A172 (cell line): ENCODE measurements around the gene TMPRSS6. TPM values are rescaled to one million over a fixed set of nuclear protein-coding genes. Genes with fewer than 3 reads are reported as not detected.

ENCODE experiments used
- DNase-seq: peaks from one replicate; pipeline ENCODE4 v3.0.0-alpha.2; 2015; ENCODE audit warnings: low spot score
- total RNA-seq: library from RNA; depleted of rRNA; stranded (reverse); fragments of >200 nt; shearing (Covaris generic); gene quantifications from 2 replicates; pipeline ENCODE4 v1.2.3, GENCODE V29; 2014; rRNA removed

The TMPRSS6 gene
- not detected in 2 replicates for total RNA-seq

DNA sequence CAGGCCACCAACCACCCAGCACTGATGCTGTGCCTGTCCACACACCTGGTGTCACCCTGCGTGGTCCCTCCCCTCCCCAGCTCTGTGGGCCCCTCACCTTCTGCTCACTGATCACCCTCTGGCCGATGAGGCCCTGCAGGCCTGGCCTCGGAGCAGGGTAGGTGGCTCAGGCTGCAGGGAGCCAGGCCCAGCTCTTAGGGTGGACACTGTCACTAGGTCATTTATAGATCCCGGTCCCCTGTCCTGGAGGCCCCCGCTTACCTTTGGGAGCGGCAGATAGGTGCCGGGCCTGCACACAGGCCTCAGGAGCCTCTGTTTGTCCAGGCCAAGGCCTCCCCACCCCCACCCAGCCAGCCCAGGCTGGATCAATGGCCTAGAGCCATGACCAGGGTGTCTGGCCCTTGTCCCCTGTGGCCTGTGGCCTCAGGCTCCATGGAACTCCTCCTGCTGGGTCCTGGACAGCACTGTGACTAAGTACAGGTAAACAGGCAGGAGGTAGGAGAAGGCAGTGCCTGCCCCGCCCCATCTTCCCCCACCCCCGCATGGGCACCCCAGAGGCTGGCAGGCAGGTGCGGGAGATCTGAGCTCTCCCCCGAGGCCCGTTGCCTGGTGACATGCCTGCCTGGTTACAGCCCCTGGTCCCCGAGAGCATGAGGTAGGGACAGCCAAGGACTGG is at the start of gene TMPRSS6:
Gene TMPRSS6 (minus strand): TSS at position 472 of the 676 bp plus-strand sequence. CDS start 6,296 bp downstream, outside the sequence.
- no peak for DNase-seq

DNA sequence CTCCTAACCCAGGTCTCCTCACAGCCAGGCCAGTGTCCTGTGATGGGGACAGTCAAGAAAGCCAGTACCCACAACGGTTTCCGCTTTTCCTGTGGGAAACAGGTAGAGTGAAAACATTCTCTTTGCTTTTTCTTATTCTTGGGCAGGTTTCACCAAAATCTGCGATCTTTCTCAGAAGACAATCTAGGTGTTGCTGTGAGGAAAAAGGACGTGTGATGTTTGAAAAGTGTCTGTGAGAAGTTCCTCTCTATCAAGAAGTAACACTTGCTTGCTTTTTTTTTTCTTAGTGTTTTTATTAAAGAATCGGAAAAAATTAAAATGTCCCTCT is 49.4 kb upstream of the TMPRSS6 start:
- no peak for DNase-seq

DNA sequence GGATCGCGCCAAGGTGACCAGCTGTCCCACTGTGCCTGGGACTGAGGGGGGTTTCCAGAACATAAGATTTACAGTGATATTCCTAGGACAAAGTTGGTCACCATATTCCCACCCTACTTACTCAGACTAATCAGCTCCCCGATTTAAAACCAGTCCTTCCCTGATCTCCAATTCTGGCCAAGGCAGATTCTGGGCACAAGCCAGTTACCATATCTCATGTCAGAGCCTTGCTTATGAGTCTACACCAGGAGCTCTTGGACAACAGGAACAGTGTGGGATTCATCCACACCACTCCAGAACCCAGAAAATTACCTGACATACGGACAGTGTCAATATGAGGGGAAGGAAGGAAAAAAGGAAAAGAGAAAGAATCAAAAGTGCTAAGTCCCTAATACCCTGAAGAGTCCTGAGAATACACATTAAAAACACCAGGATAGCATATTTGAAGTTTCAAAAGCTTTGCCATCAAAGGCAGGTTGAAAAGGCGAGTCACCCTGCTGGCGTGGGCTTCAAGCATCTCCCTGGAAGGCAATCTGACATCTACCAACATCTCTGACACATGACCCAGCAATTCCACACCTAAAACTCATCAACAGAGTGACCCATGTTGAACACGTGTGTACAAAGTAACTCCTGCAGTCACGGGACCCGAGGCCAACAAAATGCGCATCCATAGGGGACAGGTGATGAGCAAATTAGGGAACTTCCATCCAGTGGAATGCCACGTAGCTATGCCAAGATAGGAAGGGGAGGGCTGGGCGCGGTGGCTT is 48.2 kb upstream of the TMPRSS6 start:
- peak; percentile 58 for DNase-seq

DNA sequence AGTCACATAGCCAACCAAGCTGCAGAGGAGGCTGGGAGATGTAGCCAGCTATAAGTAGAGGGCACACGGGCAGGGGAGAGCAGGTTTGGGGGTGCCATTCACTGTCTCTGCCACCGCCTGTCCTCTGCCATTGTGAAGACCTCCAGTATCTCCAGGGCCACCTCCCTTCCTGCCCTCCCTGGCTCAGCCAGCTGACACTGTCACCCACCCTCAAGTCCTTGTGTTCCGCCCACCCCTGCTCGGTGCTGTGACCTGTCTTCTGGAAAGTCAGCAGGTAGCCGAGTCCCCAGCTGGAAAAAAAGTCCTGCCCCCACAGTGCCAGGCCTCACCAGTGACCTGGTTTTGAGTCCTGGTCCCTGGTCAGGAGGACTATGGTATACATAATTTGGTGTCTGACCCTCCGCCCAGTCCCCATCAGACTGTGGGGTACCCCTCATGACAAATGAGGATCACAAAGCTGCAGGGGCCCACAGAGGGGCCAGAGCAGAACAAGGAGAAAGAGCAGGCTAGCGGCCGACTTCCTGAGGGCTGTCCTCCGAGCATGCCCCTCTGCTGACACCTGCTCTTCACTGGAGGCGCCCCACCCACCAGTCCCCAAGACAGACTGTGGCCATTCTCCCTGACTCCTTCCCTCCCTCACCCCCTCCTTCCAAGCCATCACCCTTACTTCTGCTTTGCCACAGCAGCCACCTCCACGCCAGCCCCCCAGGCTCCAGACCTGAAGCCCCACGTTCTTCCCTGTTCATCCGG is 47.3 kb upstream of the TMPRSS6 start:
- no peak for DNase-seq

DNA sequence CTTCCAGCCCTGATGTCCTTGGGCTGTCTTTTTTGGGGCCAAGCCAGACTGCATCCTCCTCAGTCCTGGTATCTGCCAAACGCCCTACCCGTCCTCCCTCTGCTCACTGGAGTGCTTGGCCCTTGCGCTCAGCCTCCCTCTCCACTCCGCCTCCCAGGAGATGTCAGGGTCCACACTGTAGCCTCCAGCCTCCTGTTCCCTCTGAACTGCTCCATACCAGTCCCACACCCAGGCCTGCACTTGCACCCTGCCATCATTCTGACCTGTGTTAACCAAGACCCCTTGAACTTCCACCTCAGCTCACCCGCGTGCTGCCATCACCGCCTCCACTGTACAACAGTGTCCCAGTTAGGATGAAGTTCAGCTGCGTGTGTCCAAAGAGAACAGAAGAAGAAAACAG is 46.5 kb upstream of the TMPRSS6 start:
- DNase-seq, result no peak

DNA sequence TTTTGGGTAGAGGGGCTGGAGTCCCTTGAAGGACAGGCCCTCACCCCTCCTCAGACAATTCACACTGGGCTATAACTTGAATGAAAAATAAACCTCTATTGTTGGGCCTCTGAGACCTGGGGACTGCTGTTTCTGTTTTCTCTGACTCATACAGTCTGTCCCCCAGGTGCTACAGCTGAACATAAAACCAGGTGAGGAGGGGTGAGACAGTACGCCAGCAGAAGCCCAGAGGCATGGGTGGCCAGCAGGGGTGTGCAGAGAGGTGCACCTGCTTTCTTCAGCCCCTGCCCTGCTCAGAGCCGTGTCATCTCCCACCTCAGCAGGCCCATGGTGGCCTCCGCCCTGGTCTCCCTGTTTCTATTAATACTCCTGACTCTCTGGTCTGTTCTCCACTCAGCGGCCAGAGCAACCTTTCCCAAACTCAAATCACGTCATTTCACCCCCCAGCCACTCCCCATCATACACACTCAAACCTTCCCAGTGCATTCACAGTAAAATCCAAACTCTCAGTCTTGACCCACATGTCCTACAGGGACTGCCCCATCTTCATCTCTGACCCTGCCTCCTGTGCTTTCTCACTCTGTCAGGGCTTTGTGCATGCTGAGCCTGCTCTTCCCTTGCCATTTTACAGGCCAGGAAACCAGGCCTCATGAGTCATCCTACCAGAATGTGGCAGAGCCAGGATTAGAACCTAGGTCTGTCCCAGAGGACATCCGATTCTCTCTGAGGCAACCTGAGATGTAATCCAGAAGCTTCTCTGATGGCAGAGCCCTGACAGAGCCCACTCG is 45.6 kb upstream of the TMPRSS6 start:
- DNase-seq, result peak; percentile 4

DNA sequence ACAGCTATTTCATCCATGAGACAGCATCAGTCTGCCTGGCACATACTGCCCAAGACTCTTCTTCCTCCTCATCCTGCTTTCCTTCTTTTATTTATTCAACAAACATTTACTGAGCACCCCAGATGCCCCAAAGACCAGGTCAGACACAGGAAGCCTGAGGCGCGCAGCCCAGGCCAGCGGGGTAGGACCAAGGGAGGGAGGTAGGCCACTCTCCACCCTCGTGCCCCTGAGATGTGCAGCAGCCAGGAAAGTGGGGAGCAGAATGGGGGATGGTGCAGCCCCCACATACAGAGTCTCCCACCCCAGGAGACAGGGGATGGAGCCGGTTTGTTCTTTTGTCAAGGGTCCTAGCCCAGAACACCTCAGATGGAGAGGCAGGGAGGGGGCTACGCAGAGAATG is 44.4 kb upstream of the TMPRSS6 start:
- DNase-seq, result no peak

DNA sequence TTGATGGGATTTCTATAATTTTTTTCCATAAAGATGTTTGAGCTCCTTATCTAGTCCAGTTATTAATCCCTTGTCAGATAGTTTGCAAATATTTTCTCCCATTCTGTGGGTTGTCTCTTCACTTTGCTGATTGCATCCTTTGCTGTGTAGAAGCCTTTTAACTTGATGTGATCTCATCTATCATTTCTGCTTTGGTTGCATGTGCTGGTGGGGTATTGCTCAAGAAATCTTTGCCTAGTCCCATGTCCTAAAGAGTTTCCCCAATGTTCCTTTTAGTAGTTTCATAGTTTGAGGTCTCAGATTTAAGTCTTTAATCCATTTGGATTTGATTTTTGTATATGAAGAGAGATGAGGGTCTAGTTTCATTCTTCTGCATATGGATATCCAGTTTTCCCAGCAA is 41.9 kb upstream of the TMPRSS6 start:
- no peak for DNase-seq

DNA sequence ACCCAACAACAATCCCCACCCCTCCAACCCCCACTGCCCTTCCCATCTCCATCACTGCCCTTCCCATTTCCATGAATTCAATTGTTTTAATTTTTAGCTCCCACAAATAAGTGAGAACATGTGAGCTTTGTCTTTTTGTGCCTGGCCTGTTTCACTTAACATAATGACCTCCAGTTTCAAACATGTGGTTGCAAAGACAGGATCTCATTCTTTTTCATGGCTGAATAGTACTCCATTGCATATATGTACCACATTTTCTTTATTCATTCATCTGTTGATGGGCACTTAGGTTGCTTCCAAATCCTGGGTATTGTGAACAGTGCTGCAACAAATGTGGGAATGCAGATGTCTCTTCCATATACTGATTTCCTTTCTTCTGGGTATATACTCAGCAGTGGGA is 41.2 kb upstream of the TMPRSS6 start:
- no peak for DNase-seq

DNA sequence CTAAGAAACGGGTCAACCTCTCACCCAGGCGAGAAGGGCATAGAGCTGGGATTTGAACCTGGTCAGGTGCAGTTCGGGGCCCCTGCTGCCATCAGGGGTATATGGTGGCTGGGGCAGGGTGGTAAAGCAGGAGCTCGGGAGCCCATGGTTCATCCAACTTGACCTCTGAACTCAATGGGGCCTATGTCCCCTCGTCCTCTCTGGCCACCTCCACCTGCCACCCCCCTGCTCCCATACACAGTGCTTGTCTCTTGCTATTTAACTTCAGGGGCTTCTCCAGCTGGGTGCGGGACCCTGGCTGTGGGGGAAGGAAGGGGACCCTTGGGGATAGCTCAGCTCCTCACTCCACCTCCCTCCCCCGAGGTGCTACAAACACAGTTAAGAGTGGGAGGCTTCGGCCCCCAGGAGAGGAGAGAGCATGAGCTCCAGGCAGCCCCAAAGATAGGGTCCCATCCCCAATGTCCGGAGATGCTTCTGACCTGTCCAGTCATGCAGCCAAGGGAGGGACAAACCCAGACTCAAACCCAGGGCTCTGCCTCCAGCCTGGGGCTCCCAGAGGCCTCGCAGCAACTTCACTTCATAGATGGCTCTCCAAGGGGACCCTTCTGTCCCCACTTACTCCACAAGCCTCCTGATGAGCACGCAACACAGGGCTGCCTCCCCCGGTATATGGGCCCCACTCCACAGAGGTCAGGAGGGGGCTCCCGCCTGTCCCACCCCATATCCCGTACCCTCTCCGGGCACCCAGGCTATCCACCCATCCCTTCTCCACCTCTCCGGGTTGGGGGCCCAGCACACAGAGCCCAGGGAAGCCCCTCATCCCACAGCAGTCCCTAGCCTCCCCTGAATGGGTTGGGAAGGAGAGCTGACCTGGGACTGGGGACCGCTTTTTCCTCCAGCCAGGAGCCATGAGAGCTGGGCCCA is 39.5 kb upstream of the TMPRSS6 start:
- no peak for DNase-seq

DNA sequence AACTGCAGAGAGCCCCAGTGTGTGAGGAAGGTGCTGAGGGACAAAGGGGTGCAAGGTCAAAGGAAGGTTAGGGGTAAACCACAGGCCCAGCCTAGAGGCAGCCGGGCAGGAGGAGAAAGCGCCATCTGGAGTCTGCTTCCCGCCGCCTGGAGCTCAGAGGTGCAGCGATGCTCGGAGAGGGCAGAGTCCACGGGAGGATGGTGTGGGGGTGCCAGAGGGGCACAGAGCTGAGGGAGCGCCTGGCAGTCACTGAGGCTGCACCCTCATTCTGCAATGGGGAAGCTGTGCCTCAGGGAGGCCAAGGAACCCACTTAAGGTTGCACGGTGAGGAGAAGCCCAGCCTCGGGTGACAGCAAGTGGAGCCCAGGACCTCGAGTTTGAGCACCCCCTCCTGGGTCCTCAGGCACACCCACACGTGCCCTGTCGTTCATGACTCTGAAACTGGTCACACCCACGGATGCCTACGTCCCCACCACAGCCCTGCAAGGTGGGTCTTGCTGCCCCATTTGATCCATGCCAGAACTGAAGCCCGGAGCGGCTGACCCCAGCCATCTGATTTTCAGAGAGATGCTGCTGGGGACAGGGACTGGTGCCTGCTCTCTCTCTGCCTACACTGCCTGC is 38.6 kb upstream of the TMPRSS6 start:
- DNase-seq, result no peak

DNA sequence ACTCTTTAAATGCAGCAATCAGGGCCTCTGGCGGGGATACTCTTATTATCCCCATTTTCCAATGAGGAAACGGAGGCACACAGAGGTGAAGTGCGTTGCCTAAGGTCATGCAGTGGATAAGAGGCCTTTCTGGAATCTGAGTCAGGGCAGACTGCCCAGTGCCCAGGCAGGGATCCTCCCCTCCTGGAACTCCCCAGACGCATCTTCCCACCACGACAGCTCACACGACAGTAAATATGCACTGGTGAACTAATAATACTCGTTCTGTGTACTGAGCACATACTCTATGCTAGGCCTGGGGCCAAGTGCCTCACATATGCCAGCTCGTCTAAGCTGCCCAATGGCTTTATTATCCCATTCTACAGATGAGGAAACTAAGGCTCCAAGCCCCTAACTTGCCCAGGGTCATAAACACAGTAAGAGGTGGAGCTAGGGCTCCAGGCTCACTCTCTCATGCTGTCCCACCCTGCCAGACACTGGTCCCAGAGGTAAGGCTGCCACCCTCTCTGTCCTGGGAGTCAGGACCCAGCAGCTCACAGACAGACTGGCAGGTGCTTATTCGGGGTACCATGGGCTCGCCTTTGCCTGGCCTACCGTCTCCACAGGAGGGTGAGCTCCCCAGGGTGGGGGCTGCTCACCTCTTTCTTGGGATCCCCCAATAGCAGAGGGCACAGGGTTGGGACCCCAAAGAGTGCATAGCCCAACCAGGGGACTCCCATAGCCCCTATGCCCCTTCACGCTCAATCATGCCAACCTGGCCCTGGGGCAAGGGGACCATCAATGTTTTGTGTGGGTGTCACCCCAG is 37.9 kb upstream of the TMPRSS6 start:
- DNase-seq, result no peak

DNA sequence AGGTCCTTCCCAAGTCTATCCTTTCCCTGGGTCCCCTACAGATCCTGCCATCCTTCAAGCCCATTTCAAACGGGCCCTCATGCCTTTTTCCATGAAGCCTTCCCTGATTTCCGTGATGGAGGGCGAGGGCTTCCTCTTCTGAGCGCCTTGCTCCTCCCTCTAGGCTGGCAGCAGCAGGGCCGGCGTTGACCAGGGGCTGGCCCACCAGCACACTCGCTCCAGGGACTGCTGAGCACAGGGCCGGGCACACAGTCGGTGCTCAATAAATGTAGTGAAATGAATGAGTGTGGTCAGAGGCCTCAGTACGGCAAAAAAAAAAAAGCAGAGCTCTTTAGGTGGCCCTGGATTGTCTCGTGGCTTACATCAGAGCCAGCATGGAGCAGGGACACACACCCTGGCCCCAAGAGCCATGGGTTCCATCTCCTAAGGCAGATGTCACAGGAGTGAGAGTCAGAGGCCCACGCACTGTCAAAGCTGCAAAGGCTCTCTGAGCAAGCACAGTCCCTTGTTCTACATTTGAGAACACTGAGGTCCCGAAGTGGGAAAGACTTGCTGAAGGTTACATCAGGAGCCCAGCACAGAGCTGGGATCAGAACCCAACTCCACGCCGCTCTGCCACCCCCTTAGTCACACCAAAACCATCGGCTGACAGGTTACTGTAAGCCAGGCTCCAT is 37.1 kb upstream of the TMPRSS6 start:
- DNase-seq, result no peak

DNA sequence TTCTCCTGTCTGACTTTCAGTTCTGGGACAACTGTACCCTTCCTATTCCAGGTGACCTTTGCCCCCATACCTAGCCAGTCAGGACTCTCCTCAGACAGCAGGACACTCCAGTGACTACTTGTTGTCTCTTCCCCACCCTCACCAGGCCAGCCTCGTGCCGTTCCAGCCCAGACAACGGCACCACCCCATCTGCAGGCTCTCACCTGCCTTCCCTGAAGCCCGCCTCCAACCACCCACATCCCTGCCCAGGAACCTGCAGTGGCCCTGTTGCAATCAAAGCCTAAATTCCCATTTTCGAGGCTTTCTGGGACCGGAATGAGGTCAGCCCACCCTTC is 36.5 kb upstream of the TMPRSS6 start:
- no peak for DNase-seq

DNA sequence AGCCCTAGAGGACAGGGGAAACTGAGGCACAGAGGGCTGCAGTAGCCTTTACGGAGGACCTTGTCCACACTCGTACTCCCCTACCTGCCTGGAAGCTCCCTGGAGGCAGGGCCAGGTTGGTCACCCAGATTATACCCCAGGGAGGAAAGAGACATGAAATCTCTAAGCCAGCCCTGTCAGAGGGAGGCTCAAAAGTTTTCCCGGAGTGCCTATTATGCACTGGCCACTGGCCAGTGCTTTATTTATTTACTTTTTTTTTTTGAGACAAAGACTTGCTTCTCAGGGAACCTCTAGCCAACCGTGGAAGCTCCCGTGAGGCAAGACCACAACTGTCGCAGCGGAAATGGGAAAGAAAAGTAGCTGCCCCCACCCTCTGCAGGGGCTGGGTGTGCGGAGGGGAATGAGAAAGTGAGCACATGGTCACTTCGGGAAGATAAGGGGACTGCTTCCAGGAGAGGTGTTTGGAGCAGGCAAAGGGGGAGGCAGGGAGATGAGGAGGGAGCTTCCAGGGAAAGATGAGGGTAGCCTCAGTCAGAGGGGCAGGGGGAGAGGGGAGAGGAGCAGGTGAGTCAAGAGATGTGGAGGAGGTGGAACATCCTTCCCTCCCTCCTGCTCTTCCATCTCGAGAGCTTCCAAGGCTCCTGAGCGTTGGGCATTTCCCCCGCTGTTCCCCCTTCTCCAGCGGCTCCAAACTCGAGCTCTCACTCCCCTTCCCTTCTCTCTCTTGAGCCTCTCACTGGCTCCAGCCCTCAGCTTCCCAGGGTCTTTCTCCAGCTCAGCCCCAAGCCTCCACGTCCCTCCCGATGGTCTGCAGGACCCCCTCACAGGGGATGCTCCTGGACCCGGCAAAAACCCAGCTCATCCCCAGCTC is 35.9 kb upstream of the TMPRSS6 start:
- no peak for DNase-seq

DNA sequence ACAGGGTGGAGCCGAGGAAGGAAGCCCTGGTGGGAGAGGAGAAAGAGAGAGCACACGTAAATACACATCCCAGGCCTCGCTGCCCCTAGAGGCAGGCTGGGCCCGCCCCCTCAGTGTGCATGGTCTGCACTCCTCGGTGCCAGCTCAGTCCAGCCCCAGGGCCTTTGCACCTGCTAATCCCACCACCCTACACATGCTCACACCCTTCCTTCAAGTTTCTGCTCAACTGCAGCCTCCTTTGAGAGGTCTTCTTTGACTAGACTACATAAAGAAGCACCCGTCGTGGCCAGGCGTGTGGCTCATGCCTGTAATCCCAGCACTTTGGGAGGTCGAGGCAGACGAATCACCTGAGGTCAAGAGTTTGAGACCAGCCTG is 34.7 kb upstream of the TMPRSS6 start:
- no peak for DNase-seq

DNA sequence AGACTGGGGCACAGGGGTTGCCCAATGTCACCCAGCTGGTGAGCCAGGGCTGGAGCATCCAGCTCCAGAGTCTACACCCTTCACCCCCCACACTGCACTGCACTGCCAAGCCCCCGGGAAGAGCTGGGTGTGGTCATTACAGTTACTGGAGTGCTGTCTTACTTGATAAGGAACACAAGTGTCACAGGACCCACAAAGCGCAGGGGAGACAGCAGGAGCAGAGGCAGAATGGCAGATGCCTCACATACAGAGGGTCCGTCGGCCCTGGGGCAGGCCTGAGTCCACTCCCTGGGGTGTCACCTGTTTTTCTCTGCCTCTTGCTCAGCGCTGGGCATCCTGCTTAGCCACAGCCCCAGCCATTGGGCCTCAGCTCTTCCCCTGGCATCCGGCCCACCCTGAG is 32.5 kb upstream of the TMPRSS6 start:
- no peak for DNase-seq

DNA sequence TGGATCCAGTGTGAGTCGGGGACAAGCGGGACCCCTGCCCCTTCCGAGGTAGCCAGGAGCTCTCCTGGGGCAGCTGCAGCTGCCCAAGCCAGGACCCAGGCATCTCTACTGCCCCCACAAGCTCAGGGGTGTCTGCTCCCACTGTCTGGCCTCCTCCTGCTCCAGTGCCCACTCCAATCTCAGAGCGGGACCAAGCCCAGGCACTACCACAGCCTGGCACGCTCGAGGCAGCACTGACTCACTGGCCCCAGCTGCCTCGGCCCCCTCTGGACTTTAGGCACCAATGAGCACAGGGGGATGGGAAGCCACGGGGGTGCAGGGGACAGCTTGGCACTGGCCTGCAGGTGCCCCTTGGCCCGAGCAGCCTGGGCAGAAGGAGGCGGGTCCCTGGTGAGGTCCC is 32.0 kb upstream of the TMPRSS6 start:
- DNase-seq, result no peak
